Right lobe of liver (tissue), 6 donors: Measurements from ENCODE around the gene ROR2. TPM values are rescaled to one million over a fixed set of nuclear protein-coding genes. Genes with fewer than 3 reads are reported as not detected.
A peak's percentile ranks its signal among the peaks of the same experiment; 100 is the strongest.

Source experiments
- ATAC-seq, 4 donors: fragments of 200-7000 bp; cut with Tn5 transposase; one replicate each; pipeline ENCODE4 v1.9.1; 2020; ENCODE audit warnings: mild to moderate bottlenecking in 4 of 4, moderate library complexity in 4 of 4
- DNase-seq, 3 donors: peaks; one replicate each; pipeline ENCODE4 v3.0.0-alpha.2; 2020
- H3K27ac ChIP-seq, 3 donors: fragments of 200-600 bp; one replicate each; pipeline ENCODE4 v1.8.0; 2022
- H3K27me3 ChIP-seq, 2 donors: fragments of 200-600 bp; one replicate each; pipeline ENCODE4 v1.8.0; 2022
- H3K36me3 ChIP-seq, 4 donors: fragments of 200-600 bp; sonication (generic) in 1 of 4; one replicate each; pipeline versions ENCODE4 v1.5.1 to v1.8.0; 2017 to 2022; ENCODE audit warnings: control low read depth in 1 of 4
- H3K4me1 ChIP-seq, 4 donors: fragments of 200-600 bp; sonication (generic) in 1 of 4; one replicate each; pipeline versions ENCODE4 v1.5.1 to v1.8.0; 2017 to 2022; ENCODE audit warnings: control low read depth in 1 of 4
- H3K4me3 ChIP-seq, 3 donors: fragments of 200-600 bp; one replicate each; pipeline ENCODE4 v1.8.0; 2022
- H3K9me3 ChIP-seq, 4 donors: fragments of 200-600 bp; sonication (generic) in 1 of 4; one replicate each; pipeline versions ENCODE4 v1.5.1 to v1.8.0; 2017 to 2022; ENCODE audit warnings: control low read depth in 1 of 4
- CTCF ChIP-seq, 4 donors: fragments of 200-600 bp in 3 of 4; fragments of 450-650 bp in 1 of 4; IDR thresholded peaks; one replicate each; pipeline versions ENCODE4 v1.5.1 to v1.8.0; 2016 to 2022; ENCODE audit warnings: antibody characterized with exemption in 4 of 4, mild to moderate bottlenecking in 2 of 4
- POLR2A ChIP-seq: fragments of 450-650 bp; IDR thresholded peaks from one replicate; pipeline ENCODE4 v1.6.1; 2017; ENCODE audit warnings: antibody characterized with exemption, mild to moderate bottlenecking
- WGBS: methylation state at CpG from one replicate; pipeline ENCODE4 v1.1.6; 2018; ENCODE audit warnings: low coverage, low lambda C conversion rate; ENCODE audit not compliant: insufficient coverage; ENCODE audit errors: missing lambda C conversion rate; 5-methylcytosine and 5-hydroxymethylcytosine counted together
- intact Hi-C, 2 donors: fragments of 100-400 bp; cut with DNase I; formaldehyde crosslinking; loops; one replicate each; pipeline versions ENCODE4 v1.11.2 to v1.14.1; 2022
- total RNA-seq, 6 experiments: library from RNA; depleted of rRNA in 2 of 6; stranded (reverse); fragments of >200 nt in 2 of 6; fragmentation: NEBNext Ultra II Directional in 3 of 6; extraction: Animal tissue kit (Norgen Biotek cat#: 25700) in 3 of 6; gene quantifications; one replicate each; pipeline versions ENCODE4 v1.1.0 to v1.2.4, GENCODE V29; 2016 to 2023
- donor health status: DM: no; HTN: yes; CAD: no.
- donor health status: DM: no; HTN: no; CAD: no.
- donor health status: DM: no; HTN: no; CAD: no.
- donor health status: DM: no; HTN: yes; CAD: no.
- donor health status: DM: no; HTN: yes; CAD: no.

ROR2 gene
- total RNA-seq, 6 experiments from 2014 or later = 0.12 to 1.2 (median 0.49) TPM; not detected in 1

GRCh38 chr9:91889161-91889911 lies 60.7 kb downstream of the ROR2 start:
- TF ChIP-seq POLR2A (no peak), CTCF (IDR thresholded peaks at IDR 0.05) (no peak)

GRCh38 chr9:91886414-91887076 lies 63.5 kb downstream of the ROR2 start:
- DNase-seq (no peak), ATAC-seq (peak in 1 of 4 donors; percentile 45)
- H3K4me3 ChIP-seq = no peak overlapping the region
- TF ChIP-seq CTCF (IDR thresholded peaks at IDR 0.05) (no peak), POLR2A (no peak)
- no peaks in the 10 kb centered on the region for H3K9me3 ChIP-seq
- 38% methylated on average over 10 of the region's 32 CpGs for WGBS
- H3K27me3 ChIP-seq = no peaks in the 10 kb centered on the region
- no peaks in the 10 kb centered on the region for H3K36me3 ChIP-seq
- intact Hi-C loops = no loop called here
- H3K4me1 ChIP-seq = no peaks in the 10 kb centered on the region
- H3K27ac ChIP-seq = no peak overlapping the region

More at GRCh38 chr9:91889161-91889911, 60.7 kb downstream of the ROR2 start:
- intact Hi-C loops = no loop called here
- Histone ChIP-seq H3K4me3 (no peak overlapping the region), H3K27me3 (no peaks in the 10 kb centered on the region), H3K4me1 (no peaks in the 10 kb centered on the region), H3K27ac (no peak overlapping the region), H3K36me3 (no peaks in the 10 kb centered on the region), H3K9me3 (no peaks in the 10 kb centered on the region)
- DNase-seq = no peak
- peak in 1 of 4 donors; percentile 18 for ATAC-seq
- 48% methylated on average over 2 of the region's 16 CpGs for WGBS

- Histone ChIP-seq H3K27ac (no peak overlapping the region), H3K9me3 (no peaks in the 10 kb centered on the region), H3K27me3 (no peaks in the 10 kb centered on the region), H3K36me3 (no peaks in the 10 kb centered on the region), H3K4me1 (no peaks in the 10 kb centered on the region), H3K4me3 (no peak overlapping the region)
- 74% methylated on average over 12 of the region's 22 CpGs for WGBS
- DNase-seq (no peak), ATAC-seq (no peak)
- TF ChIP-seq CTCF (IDR thresholded peaks at IDR 0.05) (no peak), POLR2A (no peak)
- intact Hi-C loops = no loop called here
These were observed 64.1 kb downstream of the ROR2 start for GRCh38 chr9:91885746-91886413.

GRCh38 chr9:91884696-91885687 lies 65.0 kb downstream of the ROR2 start:
- no peaks in the 10 kb centered on the region for H3K36me3 ChIP-seq
- TF ChIP-seq CTCF (IDR thresholded peaks at IDR 0.05) (no peak), POLR2A (no peak)
- peak overlapping the region in 1 of 3 donors; percentile 22 for H3K27ac ChIP-seq
- intact Hi-C loops = no loop called here
- no peak overlapping the region for H3K4me3 ChIP-seq
- DNase-seq (no peak), ATAC-seq (no peak)
- no peaks in the 10 kb centered on the region for H3K9me3 ChIP-seq
- no peaks in the 10 kb centered on the region for H3K27me3 ChIP-seq
- no peaks in the 10 kb centered on the region for H3K4me1 ChIP-seq
- WGBS = 61% methylated on average over 12 of the region's 12 CpGs
